Activated T-cell treated with anti-CD3 and anti-CD28 coated beads for 48 hours (primary cell): ENCODE data around the gene SMIM27.
"Not testable (repeated sequence)": the region's sequence is repeated elsewhere in the genome, so short reads cannot be mapped to it uniquely, and the experiment has no call there.

ENCODE experiments used
- DNase-seq: peaks from one replicate; pipeline ENCODE4 v3.0.0-alpha.2; 2020; ENCODE audit warnings: low read depth

The SMIM27 gene, protein sequence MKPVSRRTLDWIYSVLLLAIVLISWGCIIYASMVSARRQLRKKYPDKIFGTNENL

DNA sequence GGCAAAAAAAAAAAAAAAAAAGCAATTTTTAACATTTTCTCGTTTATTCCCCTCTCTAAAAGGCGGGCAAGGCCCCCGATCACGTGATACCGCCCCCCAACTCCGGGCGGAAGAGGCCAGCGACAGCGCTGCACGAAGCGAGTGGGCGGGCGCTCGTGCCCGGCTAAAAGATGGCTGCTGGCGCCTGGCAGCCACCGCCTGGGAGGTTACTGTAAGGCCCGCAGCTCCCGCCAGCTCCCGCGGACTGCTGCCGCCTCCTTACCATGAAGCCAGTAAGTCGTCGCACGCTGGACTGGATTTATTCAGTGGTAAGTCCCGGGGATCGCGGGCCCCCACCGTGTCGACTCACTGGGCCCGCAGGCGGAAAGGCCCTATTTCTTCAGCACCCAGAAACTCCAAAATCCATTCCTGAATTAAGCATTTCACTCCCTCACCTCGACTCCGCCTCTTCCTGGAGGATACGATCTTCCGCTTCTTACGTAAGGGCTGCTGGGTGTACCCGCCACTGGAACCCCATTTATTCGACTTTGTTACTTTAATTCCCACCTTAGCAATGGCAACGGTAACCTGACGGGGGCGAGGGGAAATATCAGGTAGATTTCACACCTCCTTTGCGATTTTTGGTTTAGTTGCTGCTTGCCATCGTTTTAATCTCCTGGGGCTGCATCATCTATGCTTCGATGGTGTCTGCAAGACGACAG is at the start of gene SMIM27, which contains the start of gene TOPORS:
TSS of gene SMIM27 (plus strand) at position 156 of the 701 bp plus-strand sequence. CDS start at position 264, 108 bp downstream.
TSS of gene TOPORS (minus strand) at position 415 of the 701 bp plus-strand sequence. CDS start at position 265, 150 bp downstream.
- DNase-seq, result peak; percentile 89

DNA sequence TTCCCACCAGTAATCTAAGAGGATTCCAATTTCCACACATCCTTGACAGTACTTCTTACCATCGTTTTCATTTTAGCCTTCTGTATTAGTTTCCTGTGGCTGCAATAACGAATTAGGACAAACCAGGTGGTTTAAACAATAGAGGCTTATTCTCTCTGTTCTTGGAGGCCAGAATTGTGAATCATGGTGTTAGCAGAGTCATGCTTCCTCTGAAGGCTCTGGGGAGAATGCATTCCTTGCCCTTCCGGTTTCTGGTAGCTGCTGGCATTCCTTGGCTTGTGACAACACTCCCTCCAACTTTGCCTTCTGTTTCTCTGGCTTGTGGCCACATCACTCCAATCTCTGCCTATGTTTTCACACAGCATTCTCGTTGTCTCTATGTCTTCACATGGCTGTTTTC is 49.7 kb upstream of the SMIM27 start:
- DNase-seq, result no peak

DNA sequence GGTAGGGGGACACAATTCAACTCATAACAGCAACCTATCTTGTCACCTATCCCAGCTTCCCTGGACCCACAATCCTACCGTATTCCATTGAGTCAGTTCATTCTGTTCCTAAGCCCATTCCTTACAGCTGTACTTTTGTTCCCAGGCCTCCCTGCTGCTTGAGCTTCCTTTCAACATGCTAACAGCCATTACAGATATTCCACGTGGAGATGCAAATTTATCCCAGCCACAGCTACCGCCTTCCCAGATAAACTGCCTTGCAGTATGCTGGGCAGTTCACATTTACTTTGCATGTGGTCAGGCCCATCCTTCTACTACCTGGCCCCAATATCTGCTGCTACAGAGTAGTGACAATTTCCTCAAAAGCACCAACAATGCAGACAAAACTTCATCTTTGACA is 49.1 kb upstream of the SMIM27 start:
- DNase-seq, result no peak

DNA sequence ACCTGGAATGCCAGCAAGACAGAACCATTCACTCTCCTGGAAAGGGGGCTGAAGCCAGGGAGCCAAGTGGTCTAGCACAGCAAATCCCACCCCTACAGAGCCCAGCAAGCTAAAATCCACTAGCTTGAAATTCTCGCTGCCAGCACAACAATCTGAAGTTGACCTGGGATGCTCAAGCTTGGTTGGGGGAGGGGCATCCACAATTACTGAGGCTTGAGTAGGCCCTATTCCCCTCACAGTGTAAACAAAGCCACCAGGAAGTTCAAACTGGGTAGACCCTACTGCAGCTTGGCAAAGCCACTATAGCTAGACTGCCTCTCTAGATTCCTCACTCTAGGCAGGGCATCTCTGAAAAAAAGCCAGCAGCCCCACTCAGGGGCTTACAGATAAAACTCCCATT is 43.4 kb upstream of the SMIM27 start:
- DNase-seq, result no peak

DNA sequence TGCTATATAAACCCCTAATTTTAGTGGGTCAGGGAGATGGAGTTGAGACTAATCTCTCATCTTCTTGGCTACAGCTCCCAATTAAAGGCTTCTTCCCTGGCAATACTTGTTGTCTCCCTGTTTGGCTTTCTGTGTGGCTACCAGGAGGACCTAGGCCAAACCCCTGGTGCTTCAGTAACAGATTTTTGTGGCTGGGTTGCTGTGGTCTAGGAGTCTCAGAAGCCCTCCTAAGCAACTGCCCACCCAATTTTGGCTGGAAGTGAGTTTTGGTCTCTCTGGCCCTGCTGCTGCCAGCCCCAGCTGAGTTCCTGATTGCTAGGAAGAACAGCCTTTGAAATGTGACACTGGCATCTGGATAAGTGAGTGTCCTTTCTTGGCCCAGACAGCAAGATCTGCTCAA is 35.9 kb upstream of the SMIM27 start:
- DNase-seq, result no peak

DNA sequence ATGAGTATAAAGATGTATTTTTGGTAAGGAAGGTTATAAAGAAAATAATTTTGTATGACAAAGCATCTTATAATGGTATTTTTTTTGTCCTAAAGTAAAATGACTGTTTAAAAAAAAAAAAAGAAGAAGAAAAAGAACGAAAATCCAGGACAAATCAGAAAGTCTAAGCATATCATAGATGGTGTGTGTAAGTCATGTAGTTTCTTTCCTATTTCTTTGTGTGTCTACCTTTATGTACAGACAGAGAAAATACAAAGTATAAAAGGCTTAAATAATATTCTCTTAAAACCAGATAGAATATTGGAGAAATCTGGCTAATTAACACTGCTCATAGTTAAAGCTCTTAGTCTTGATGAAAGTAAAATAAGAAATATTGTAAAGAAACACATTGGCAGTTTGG is 33.9 kb upstream of the SMIM27 start:
- no peak for DNase-seq

DNA sequence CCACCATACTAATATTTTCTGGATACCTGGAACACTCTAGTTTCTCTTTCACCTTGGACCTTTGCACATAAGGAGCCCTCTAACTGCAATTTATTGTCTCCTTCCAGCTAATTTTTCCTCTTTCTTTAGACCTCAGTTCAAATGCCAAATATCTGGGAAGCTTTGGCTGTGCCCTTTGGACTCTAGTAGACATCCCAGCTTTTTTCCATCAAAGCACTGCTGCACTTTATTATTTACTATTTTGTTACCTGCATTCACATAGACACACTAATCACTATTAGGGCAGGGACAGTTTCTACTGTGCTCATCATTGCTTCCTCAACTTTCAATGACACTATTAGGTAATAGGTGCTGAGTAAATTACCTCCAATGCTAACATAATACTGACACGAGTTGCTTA is 28.2 kb upstream of the SMIM27 start:
- no peak for DNase-seq

DNA sequence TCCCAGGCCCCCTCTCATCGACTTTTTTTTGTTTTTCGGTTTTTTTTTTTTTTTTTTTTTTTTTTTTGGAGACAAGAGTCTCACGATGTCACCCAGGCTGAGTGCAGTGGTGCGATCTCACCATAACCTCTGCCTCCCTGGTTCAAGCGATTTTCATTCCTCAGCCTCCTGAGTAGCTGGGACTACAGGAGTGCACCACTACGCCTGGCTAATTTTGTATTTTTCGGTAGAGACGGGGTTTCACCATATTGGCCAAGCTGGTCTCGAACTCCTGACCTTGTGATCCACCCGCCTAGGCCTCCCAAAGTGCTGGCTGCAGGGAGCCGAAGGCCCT is 27.6 kb upstream of the SMIM27 start:
- not testable (repeated sequence) for DNase-seq

DNA sequence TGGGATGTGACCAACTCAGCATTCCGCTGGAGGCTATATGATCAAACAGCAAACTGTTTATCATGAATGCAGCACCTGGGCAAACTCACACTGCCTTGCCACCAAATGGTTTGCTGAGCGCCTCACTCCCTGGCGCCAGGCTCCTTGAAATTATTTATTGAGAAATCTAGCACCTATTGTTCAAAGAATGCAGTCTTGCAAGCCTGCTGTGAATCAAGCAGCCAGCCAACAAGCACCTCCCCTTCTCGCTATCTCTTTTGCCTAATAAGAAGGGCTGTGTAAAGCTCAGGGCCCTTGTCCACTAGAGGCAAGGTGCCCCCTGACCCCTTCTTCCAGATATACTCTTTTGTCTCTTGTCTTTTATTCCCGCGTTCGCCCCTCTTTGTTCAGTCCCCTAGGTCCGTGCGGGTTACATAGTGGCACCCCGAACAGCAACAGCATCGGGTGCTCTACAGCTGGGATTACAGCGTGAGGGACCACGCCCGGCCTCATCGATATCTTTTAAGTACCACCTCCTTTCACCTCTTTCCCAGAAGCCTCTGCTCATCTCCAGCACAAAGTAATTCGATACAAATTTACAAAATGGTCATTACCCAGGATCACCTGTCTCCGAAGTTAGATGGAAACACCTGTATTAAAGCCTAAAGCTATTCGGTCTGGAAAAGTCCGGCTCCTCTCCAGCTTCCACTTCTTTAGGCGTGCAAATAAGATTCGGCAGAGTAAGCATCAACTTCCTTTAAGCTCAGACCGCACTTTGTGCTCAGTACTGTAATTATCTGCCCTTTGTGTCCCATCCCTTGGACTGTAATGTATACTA is 27.0 kb upstream of the SMIM27 start:
- DNase-seq, result no peak

DNA sequence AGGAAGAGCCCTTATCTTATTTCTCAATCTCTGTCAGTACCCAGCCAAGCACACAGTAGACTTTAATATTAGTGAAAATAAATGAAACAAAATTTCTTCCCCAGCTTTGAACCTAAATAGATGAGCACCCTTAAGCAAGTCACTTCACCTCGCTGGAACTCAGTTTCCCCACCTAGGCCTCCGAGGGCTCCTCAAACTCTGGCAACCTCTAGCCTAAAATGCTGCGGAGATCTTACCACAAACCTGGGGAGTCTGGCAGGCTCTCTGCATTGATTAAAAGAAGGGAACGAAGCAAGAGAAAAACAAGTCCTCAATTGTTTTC is 26.5 kb upstream of the SMIM27 start:
- no peak for DNase-seq

DNA sequence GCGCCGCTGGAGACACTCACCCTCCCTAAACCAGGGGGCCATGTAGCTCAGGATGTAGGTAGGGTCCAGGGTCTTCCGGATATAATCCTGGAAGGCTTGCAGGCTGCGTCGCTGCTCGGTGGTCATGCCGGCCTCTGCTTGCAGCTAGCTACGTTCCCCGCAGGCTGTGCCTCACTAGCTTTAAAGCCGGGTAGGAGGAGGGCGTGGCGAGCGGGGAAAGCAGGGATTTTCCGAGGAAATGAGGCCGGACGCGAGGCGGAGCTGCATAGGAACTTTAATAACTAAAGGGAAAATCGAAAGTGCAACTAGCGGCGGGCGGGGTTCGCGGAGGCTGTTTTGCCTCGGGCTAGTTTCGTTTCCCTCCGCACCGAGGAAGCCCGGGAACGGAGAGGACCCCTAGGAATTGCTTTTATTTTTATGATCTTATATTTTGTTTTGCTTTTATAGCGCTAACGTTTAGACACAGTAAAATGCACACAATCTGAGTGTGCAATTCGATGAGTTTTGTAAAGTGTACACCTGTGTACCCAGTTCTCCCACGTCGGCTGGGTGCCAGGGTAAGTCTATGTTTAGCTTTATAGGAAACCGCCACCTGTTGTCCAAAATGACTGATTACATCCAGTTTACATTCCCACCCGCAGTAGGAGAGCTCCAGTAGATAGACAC is 26.0 kb upstream of the SMIM27 start, which contains the start of gene RIGI:
TSS of gene RIGI (minus strand) at position 156 of the 666 bp plus-strand sequence. CDS start at position 126, 30 bp downstream.
- peak; percentile 56 for DNase-seq

DNA sequence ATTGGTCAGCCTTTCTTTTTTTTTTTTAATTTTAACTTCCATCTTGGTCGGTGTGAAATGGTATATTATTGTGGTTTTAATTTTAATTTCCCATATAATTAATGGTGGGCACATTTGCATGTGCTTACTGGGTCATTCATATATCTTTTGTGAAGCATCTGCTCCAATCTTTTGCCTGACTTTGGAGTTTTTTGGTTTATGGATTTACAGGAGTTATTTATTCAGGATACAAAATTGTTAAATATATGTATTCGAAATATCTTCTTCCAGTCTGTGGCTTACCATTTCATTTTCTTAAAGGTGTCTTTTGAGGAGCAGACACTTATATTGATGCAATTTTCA is 25.4 kb upstream of the SMIM27 start:
- DNase-seq, result no peak

DNA sequence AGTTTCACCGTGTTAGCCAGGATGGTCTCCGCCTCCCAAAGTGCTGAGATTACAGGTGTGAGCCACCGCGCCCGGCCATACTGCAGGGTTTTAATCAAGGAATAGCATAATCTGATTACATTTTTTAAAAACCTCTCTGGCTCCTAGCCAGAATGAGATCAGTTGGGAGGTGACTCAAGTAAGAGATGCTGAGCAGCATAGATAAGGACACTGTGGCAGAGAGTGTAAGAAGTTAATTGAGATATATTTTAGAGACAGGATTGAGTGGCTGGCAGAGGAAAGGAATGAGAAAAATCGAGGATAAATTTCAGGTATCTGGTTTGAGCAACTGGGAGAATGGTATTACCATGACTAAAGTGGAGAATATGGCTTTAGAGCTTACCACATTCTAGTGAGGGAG is 18.8 kb upstream of the SMIM27 start:
- no peak for DNase-seq

DNA sequence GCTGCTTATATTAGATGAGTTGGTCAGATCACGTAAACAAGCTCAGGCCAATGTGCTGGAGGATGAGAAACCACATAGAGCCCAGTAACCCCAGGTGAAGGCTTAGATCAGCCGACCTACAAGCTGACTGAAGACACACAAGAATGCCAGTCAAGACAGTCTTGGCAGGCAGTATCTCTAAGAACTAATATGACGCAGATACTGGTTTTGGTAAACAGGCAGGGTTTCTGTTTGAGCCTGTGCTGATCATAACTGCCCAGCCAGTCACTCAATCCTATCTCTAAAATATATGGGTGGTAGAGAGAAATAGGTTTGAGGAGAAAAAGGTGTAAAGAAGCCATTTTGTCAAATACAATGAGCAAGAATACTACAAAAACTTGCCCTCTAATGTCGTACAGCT is 18.3 kb upstream of the SMIM27 start:
- DNase-seq, result no peak

DNA sequence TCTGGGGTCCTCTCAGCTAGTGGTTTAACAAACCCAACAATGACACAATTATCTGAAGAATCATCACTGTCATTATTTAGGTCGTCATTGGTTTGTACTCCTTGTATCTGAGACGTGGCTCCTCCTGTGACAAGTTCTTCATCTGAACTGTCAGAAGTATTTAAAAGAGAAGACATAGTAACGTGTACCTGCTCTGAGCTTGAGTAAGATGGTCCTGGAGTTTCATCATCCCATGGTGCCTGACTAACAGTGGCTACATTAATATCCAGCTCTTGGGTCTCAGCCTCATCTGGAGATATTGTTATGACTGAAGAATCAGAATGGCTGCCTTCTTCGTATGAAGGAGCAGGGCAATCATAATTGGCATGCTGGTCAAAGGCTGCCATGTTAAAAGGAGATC is 9.1 kb upstream of the SMIM27 start:
- DNase-seq, result no peak

DNA sequence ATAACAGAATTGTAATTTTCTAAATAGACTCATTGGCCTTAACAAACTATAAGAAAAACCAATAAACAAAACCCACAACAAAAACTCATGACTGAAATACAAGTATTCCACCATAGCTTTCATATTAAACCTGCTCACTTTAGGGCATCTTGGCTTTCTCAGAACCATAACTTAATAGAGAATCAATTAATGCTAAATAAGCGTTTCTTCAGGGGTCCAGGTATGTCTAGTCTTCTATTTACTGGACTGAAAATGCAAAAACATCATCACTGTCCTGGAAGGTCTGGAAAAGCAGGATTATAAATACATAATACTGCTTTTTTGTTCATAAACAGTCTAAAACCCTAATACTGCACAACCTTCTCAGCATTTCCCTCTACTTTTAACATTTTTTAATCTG is 6.2 kb upstream of the SMIM27 start:
- no peak for DNase-seq

DNA sequence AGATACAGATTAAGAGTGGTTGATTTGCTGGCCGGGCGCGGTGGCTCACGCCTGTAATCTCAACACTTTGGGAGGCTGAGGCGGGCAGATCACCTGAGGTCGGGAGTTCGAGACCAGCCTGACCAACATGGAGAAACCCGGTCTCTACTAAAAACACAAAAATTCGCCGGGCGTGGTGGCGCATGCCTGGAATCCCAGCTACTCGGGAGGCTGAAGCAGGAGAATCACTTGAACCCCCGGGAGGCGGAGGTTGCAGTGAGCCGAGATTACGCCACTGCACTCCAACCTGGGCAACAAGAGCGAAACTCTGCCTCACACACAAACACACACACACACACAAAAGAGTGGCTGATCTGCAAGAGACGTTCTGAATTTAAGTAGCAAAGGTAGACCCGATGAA is 3.9 kb upstream of the SMIM27 start:
- not testable (repeated sequence) for DNase-seq

DNA sequence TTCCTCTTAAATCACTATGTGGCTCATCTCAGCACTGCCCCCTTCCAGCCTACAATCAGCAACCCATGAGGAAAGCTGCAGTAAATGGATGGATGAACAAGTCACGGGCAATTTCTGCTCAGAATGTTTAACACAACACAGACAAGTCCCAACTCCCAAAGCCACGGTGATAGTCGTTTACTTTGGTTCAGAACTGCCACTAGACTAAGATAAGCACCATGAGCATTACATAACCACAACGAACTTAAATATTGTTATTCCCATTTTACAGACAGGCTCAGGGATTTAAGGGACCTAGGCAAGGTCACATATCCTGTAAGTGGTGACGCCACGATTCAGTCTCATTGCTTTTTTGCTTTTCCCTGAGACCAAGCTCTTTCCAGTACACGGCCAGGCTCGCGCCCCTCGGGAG is 2.0 kb upstream of the SMIM27 start:
- DNase-seq, result no peak

DNA sequence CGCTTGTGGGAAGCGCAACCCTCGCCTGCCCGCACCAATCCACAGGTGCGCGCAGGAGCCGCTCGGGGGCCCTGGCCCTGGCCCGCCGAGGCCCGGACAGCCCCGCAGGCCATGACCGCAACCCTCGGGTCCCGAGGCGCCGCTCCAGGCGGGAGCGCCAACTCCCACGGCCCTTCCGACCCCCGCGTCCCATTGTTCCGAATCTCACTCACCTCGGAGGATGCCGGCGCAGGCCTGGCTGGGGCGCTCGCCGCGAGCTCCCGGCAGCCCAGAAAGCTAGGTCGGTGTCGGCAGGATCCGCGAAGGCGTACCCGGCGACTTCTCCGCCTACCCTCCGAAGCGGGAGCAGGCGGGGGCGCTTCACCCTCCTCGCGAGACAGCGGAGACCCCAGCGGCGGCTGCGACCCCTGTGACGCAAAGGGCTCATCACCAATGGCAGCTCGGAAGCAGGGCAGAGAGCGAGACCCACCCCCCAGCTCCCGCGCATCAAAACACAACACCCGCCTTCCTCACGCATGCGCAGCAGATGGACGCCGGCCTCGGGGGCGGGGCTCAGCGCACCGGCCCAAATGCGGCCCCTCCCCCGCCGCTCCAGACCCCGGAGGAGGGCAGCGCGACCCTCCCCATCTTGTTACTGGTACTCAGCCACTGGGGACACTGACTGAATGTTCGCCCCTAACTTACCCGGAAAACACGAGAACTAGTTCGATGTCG is 1.4 kb upstream of the SMIM27 start:
- peak; percentile 87 for DNase-seq

DNA sequence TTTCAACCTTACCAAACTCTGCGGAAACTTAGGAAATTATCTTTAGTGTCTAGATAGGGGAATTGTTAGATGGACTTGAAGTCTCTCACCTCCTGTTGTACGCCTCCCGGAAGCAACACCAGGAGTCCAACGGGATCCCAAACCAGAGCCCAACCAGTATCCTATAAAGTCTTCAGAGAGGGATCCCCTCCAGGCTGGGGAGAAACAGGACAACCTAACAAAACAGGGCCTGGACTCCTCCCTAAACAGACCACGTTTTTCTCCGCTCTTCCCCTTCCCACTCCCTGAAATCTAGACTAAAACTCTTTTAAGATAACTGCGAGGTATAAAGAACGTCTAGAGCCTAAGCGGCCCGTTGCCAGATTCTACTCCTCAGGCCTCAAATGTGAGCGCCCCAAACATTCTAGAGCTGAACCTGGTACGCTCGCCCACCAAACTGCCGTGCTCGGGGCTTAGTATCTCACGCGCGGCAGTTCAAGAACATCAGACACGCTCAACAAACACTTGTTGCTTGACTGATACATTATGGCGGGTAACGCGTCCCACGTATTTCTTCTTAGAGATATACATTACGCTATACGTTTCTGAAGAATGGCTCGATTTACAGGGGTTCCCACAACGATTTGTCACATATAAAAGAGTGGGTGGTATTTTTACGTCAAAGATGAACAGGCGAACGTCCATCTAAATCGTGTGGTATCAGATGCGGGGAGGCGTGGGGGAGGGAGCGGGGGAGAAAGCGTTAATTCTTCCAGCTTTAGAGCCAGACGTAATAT is 663 bp upstream of the SMIM27 start:
- peak; percentile 41 for DNase-seq

DNA sequence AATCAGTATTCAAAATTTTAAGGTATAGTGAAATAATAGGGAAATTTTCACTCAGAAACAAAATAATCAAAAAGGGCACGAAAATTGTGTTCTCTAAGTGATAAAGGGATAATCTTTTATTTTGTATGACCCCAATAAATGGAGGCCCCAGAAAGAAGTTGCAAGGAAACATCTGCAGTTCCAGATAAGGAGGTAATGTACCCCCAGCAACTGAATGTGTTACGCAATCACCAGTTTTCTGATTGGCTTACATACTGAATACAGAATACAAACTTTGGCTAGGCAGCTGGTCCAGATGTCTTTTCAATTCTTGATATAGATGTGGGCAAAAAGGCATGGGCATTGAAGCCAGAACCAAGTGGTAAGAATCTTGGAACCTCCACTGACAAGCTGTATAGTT is 2.0 kb downstream of the SMIM27 start:
- no peak for DNase-seq

DNA sequence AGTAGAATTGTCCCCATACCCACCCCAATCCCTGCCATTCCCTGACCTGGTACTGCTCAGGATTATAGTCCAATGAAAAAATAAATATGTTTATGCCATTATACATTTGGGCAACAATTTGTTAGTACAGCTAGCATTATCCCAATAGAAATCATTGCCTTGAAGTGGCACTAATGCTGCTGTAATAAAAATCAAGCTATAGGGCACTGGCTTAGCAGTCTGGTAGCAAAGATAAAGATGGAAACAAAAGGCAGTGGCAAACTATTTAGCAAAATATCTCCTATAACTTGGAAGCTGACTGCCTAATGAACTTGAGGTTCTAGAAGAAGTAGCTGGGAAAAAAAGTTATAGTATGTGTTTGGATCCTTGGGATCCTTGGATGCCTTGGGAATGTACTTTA is 2.5 kb downstream of the SMIM27 start:
- DNase-seq, result no peak
